ENCODE data around the gene DNAJA3.

DNA sequence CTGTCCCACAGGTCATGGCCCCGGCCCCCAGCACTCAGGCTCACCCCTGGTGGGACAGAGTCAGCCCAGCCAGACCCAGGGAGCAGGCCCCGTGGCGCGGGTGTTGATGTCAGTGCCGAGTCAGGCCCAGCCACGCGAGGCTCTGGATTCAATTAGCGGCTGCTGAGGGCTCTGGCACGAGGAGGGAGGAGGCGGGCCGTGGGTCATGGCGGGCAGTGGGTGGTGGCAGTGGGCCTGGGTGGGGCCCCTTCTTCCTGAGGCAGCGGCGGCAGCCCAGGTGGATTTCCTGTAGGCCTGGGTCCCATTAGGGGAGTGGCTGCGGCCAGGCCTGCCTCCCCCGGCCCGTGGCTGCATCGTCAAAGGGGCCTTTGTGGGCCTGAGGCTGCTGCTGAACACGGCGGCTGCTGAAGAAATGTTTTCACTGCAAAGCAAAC, 41.1 kb upstream of the DNAJA3 start:
- TF ChIP-seq, protein P1, sequence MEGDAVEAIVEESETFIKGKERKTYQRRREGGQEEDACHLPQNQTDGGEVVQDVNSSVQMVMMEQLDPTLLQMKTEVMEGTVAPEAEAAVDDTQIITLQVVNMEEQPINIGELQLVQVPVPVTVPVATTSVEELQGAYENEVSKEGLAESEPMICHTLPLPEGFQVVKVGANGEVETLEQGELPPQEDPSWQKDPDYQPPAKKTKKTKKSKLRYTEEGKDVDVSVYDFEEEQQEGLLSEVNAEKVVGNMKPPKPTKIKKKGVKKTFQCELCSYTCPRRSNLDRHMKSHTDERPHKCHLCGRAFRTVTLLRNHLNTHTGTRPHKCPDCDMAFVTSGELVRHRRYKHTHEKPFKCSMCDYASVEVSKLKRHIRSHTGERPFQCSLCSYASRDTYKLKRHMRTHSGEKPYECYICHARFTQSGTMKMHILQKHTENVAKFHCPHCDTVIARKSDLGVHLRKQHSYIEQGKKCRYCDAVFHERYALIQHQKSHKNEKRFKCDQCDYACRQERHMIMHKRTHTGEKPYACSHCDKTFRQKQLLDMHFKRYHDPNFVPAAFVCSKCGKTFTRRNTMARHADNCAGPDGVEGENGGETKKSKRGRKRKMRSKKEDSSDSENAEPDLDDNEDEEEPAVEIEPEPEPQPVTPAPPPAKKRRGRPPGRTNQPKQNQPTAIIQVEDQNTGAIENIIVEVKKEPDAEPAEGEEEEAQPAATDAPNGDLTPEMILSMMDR (IDR thresholded peaks at IDR 0.05; ENCODE audit: insufficient read depth, low read depth, low read length) = no peak
- TF ChIP-seq EZH2 (IDR thresholded peaks at IDR 0.05; ENCODE audit: insufficient read depth, low read length) = no peak
